DOHH2 (cell line): ENCODE data around the gene OTC.

Experiments
- H3F3A ChIP-seq: fragments of 200-600 bp; sonication (generic), shearing (Covaris generic); 2 replicates; pipeline ENCODE4 v1.6.0; 2016; ENCODE audit warnings: antibody characterized with exemption, mild to moderate bottlenecking; ENCODE audit not compliant: control insufficient read depth, insufficient read depth
- H3K27ac ChIP-seq: fragments of 200-600 bp; sonication (generic); 2 replicates; pipeline ENCODE4 v1.5.1; 2014; ENCODE audit warnings: low read depth, mild to moderate bottlenecking, low read length, moderate library complexity
- H3K27me3 ChIP-seq: fragments of 200-600 bp; sonication (generic); 2 replicates; pipeline ENCODE4 v1.6.1; 2014; ENCODE audit warnings: mild to moderate bottlenecking, low read length, mixed read lengths; ENCODE audit not compliant: control insufficient read depth
- H3K36me3 ChIP-seq: fragments of 200-600 bp; sonication (generic); 2 replicates; pipeline ENCODE4 v1.6.1; 2014; ENCODE audit warnings: mild to moderate bottlenecking, low read length, moderate library complexity, mixed read lengths; ENCODE audit not compliant: control insufficient read depth
- H3K4me1 ChIP-seq: fragments of 200-600 bp; sonication (generic); 2 replicates; pipeline ENCODE4 v1.6.1; 2014; ENCODE audit warnings: mild to moderate bottlenecking, low read length, mixed read lengths; ENCODE audit not compliant: control insufficient read depth
- H3K4me2 ChIP-seq: fragments of 200-600 bp; sonication (generic); 2 replicates; pipeline ENCODE4 v1.6.0; 2014; ENCODE audit warnings: mild to moderate bottlenecking, low read length, moderate library complexity
- H3K4me3 ChIP-seq: fragments of 200-600 bp; sonication (generic); 2 replicates; pipeline ENCODE4 v1.5.1; 2014; ENCODE audit warnings: mild to moderate bottlenecking, low read length, mixed read lengths
- H3K79me2 ChIP-seq: fragments of 200-600 bp; sonication (generic); 2 replicates; pipeline ENCODE4 v1.6.1; 2014; ENCODE audit warnings: mild to moderate bottlenecking, low read length, mixed read lengths; ENCODE audit not compliant: control insufficient read depth
- H3K9me2 ChIP-seq: fragments of 200-600 bp; sonication (generic); replicated peaks from 2 replicates; pipeline ENCODE4 v1.6.1; 2014; ENCODE audit warnings: mild to moderate bottlenecking, low read length, mixed read lengths; ENCODE audit not compliant: control insufficient read depth
- H3K9me3 ChIP-seq: fragments of 200-600 bp; sonication (generic); 2 replicates; pipeline ENCODE4 v1.6.1; 2014; ENCODE audit warnings: antibody characterized with exemption, low read length, mixed read lengths; ENCODE audit not compliant: control insufficient read depth, insufficient read depth
- H4K20me1 ChIP-seq: fragments of 200-600 bp; sonication (generic); 2 replicates; pipeline ENCODE4 v1.6.0; 2014; ENCODE audit warnings: low read depth, mild to moderate bottlenecking, antibody characterized with exemption, low read length, moderate library complexity; ENCODE audit not compliant: control insufficient read depth, insufficient read depth
- EZH2phosphoT487 ChIP-seq: fragments of 200-600 bp; sonication (generic); IDR thresholded peaks from 2 replicates; pipeline ENCODE4 v1.6.1; 2017; ENCODE audit warnings: borderline replicate concordance, mild to moderate bottlenecking, antibody characterized with exemption, low read length, moderate library complexity, mixed read lengths
- TF ChIP-seq, protein P1 (sequence below): fragments of 200-600 bp; sonication (generic); IDR thresholded peaks from one replicate; pipeline ENCODE4 v1.5.1; 2014; ENCODE audit warnings: antibody characterized with exemption, mild to moderate bottlenecking, low read depth, low read length; ENCODE audit not compliant: poor library complexity, severe bottlenecking

OTC gene

DNA sequence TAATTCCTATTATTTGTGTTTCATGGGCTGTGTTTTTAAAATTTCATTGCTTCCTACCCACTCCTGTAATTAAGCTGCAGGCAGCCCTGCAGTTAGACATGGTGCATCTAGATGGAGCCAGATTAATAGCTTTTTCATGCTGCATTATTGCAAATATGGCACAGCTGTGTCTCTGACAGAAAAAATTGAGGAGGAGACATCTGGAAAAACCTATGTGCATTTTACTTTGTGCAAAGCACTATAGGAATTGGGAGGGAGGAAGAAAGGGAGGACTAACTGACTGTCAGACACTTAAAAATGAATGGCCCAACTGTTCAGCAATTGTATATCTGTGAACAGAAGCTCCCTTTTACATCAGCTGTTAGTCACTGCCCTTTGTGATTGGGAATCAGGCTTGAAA is 17.0 kb upstream of the OTC start:
- Histone ChIP-seq H3K27ac (no peak overlapping the region), H3K27me3 (no peaks in the 10 kb centered on the region), H3K9me3 (no peaks in the 10 kb centered on the region), H3F3A (no peaks in the 10 kb centered on the region), H3K4me1 (peaks cover 18% of the 10 kb centered on the region), H3K36me3 (no peaks in the 10 kb centered on the region), H3K4me3 (no peak overlapping the region), H3K79me2 (no peaks in the 10 kb centered on the region), H3K9me2 (no peaks in the 10 kb centered on the region), H4K20me1 (no peaks in the 10 kb centered on the region), H3K4me2 (no peak overlapping the region)
- TF ChIP-seq EZH2phosphoT487: no peak
- TF ChIP-seq, protein P1, sequence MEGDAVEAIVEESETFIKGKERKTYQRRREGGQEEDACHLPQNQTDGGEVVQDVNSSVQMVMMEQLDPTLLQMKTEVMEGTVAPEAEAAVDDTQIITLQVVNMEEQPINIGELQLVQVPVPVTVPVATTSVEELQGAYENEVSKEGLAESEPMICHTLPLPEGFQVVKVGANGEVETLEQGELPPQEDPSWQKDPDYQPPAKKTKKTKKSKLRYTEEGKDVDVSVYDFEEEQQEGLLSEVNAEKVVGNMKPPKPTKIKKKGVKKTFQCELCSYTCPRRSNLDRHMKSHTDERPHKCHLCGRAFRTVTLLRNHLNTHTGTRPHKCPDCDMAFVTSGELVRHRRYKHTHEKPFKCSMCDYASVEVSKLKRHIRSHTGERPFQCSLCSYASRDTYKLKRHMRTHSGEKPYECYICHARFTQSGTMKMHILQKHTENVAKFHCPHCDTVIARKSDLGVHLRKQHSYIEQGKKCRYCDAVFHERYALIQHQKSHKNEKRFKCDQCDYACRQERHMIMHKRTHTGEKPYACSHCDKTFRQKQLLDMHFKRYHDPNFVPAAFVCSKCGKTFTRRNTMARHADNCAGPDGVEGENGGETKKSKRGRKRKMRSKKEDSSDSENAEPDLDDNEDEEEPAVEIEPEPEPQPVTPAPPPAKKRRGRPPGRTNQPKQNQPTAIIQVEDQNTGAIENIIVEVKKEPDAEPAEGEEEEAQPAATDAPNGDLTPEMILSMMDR: no peak

GRCh38 chrX:38336538-38337240 is 15.7 kb upstream of the OTC start:
- peaks cover 15% of the 10 kb centered on the region for H3K4me1 ChIP-seq
- H3F3A ChIP-seq: no peaks in the 10 kb centered on the region
- H3K4me3 ChIP-seq: no peak overlapping the region; the same call in 1 of the 2 replicates
- no peaks in the 10 kb centered on the region for H3K36me3 ChIP-seq
- H3K9me2 ChIP-seq: no peaks in the 10 kb centered on the region
- TF ChIP-seq, protein P1: no peak
- TF ChIP-seq EZH2phosphoT487: no peak
- H3K27ac ChIP-seq: peak overlapping the region; percentile 47
- H3K79me2 ChIP-seq: no peaks in the 10 kb centered on the region
- peak overlapping the region; percentile 28 for H3K4me2 ChIP-seq
- H3K27me3 ChIP-seq: no peaks in the 10 kb centered on the region
- no peaks in the 10 kb centered on the region for H3K9me3 ChIP-seq
- no peaks in the 10 kb centered on the region for H4K20me1 ChIP-seq

DNA sequence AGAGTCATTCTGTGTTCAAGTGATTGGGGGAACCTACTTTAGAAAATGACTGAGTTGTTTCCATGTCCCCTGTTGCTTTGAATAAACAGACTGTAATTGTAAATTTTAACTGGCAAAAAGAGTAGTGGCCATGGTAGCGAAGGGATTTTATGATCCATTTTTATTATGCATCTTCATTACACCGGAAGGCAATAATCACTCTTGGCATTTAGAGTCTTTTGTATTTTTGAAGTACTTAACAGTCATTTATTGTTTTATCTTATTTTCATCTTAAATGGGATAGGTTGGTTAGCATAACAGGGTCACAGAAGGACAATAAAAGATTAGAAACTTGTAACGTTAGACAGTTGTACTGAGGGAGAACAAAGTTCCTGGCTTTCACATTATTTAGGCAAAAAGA is 11.0 kb upstream of the OTC start:
- no peak overlapping the region for H3K4me2 ChIP-seq
- no peaks in the 10 kb centered on the region for H3K27me3 ChIP-seq
- H3K9me2 ChIP-seq: no peaks in the 10 kb centered on the region
- H3K9me3 ChIP-seq: no peaks in the 10 kb centered on the region
- no peaks in the 10 kb centered on the region for H3F3A ChIP-seq
- H4K20me1 ChIP-seq: no peaks in the 10 kb centered on the region
- no peaks in the 10 kb centered on the region for H3K79me2 ChIP-seq
- TF ChIP-seq EZH2phosphoT487: no peak
- TF ChIP-seq, protein P1: no peak
- no peak overlapping the region for H3K4me3 ChIP-seq
- peaks cover 9% of the 10 kb centered on the region for H3K4me1 ChIP-seq
- H3K27ac ChIP-seq: no peak overlapping the region
- no peaks in the 10 kb centered on the region for H3K36me3 ChIP-seq
